Heart left ventricle (tissue), 16 donors: ENCODE results near the gene ZNF423. TPM values are rescaled to one million over a fixed set of nuclear protein-coding genes. Genes with fewer than 3 reads are reported as not detected.

Experiments used
- ATAC-seq, 4 donors: fragments of 200-7000 bp; cut with Tn5 transposase; one replicate each; pipeline ENCODE4 v1.9.1; 2020 to 2022; ENCODE audit warnings: moderate library complexity in 4 of 4, mild to moderate bottlenecking in 3 of 4, moderate number of reproducible peaks in 1 of 4
- DNase-seq, 5 donors: peaks; one replicate each; pipeline ENCODE4 v3.0.0-alpha.2; 2020
- H3K27ac ChIP-seq, 12 donors: fragments of 200-600 bp; sonication (generic) in 4 of 12; one replicate each; pipeline versions ENCODE4 v1.5.0 to v1.8.0; 2016 to 2022; ENCODE audit warnings: mild to moderate bottlenecking in 2 of 12
- H3K27me3 ChIP-seq, 9 donors: fragments of 200-600 bp; sonication (generic) in 2 of 9; one replicate each; pipeline versions ENCODE4 v1.5.1 to v1.8.0; 2016 to 2022; ENCODE audit warnings: mild to moderate bottlenecking in 3 of 9
- H3K36me3 ChIP-seq, 9 donors: fragments of 200-600 bp; sonication (generic) in 2 of 9; one replicate each; pipeline versions ENCODE4 v1.5.0 to v1.8.0; 2018 to 2022; ENCODE audit warnings: mild to moderate bottlenecking in 2 of 9
- H3K4me1 ChIP-seq, 12 donors: fragments of 200-600 bp; sonication (generic) in 4 of 12; one replicate each; pipeline versions ENCODE4 v1.5.0 to v1.8.0; 2016 to 2022; ENCODE audit warnings: mild to moderate bottlenecking in 3 of 12
- H3K4me3 ChIP-seq, 12 donors: fragments of 200-600 bp; sonication (generic) in 4 of 12; one replicate each; pipeline versions ENCODE4 v1.5.0 to v1.8.0; 2017 to 2022; ENCODE audit warnings: mild to moderate bottlenecking in 9 of 12, moderate library complexity in 4 of 12
- H3K9me3 ChIP-seq, 12 donors: fragments of 200-600 bp; sonication (generic) in 4 of 12; one replicate each; pipeline versions ENCODE4 v1.5.0 to v1.8.0; 2016 to 2022; ENCODE audit warnings: mild to moderate bottlenecking in 1 of 12
- CTCF ChIP-seq, 12 donors: fragments of 200-600 bp; sonication (generic) in 4 of 12; IDR thresholded peaks; one replicate each; pipeline versions ENCODE4 v1.5.0 to v1.8.0; 2018 to 2022; ENCODE audit warnings: antibody characterized with exemption in 12 of 12, mild to moderate bottlenecking in 5 of 12
- POLR2A ChIP-seq, 2 donors: fragments of 450-650 bp; IDR thresholded peaks; one replicate each; pipeline ENCODE4 v1.6.1; 2017; ENCODE audit warnings: antibody characterized with exemption in 2 of 2, mild to moderate bottlenecking in 2 of 2, moderate library complexity in 2 of 2
- WGBS, 4 donors: extraction: QIAGEN DNeasy Blood & Tissue Kit in 2 of 4; methylation state at CpG; one replicate each; pipeline versions ENCODE4 v1.1.5 to v1.1.7; 2013 to 2018; 5-methylcytosine and 5-hydroxymethylcytosine counted together
- intact Hi-C, 10 donors: fragments of 100-400 bp; cut with DNase I; formaldehyde crosslinking; loops; one replicate each; pipeline versions ENCODE4 v1.11.1 to v1.14.2; 2022
- polyA plus RNA-seq, 2 donors: library from polyadenylated mRNA; stranded (reverse); fragments of 200-250 nt; gene quantifications; one replicate each; pipeline ENCODE4 v1.2.3, GENCODE V29; 2013
- total RNA-seq, 9 donors: library from RNA; depleted of rRNA in 2 of 9; stranded (reverse); fragments of >200 nt in 2 of 9; fragmentation: NEBNext Ultra II Directional in 3 of 9; extraction: Animal tissue kit (Norgen Biotek cat#: 25700) in 3 of 9; gene quantifications; one replicate each; pipeline versions ENCODE4 v1.1.0 to v1.2.4, GENCODE V29; 2016 to 2023
- donor health status: ischemic (EF 13 %, LVEDD 7.1; RV severe dilation, severe dysfunction).
- donor health status: healthy with polysubstance abuse.
- donor health status: DM: no; HTN: yes; CAD: no.
- donor health status: DM: no; HTN: no; CAD: no.
- donor health status: ischemic (EF 25% LVEDD 6.9; RV normal size, moderate dysfunction).
- donor health status: ischemic (EF 25% LVEDD 5.7; RV mildly dilated, moderate dysfunction).
- donor health status: healthy.
- donor health status: DM: yes; HTN: yes; CAD: no.
- donor health status: ischemic (EF 35%, LVEDD 5.7; RV mildly dilated, moderate dysfunction).
- donor health status: nonischemic (EF 11% LVEDD 7.7; RV severe dilation, severe dysfunction).
- donor health status: DM: yes; HTN: yes; CAD: no.
- donor health status: PGD.
- donor health status: ischemic (EF 29% LVEDD 5.4; RV normal size, mild dysfunction).
- donor health status: nonischemic (EF 23%, LVEDD 6.1; RV moderate dilation, normal function).

ZNF423 gene
- total and polyA plus RNA-seq, 11 donors, result 1.8 to 10.4 (median 5.7) TPM

- WGBS, 4 donors, result 58 to 80% (median 68%) methylated on average over 5 of the region's 5 CpGs
- DNase-seq (no peak), ATAC-seq (peak in 2 of 4 donors; percentile 38 to 50)
- no peaks in the 10 kb centered on the region for H3K36me3 ChIP-seq
- intact Hi-C loops, result no loop called here
- TF ChIP-seq POLR2A (IDR thresholded peaks at IDR 0.05) (no peak), CTCF (IDR thresholded peaks at IDR 0.05) (no peak)
- H3K27ac ChIP-seq, result no peak overlapping the region
- H3K27me3 ChIP-seq, result no peaks in the 10 kb centered on the region
- H3K4me1 ChIP-seq, result peaks cover 0 to 8% (median 0%) of the 10 kb centered on the region in 12 donors
- H3K4me3 ChIP-seq, result no peak overlapping the region
- peaks cover 0 to 40% (median 16%) of the 10 kb centered on the region in 12 donors for H3K9me3 ChIP-seq
These were observed 206.7 kb downstream of the ZNF423 start for GRCh38 chr16:49649013-49649765.

GRCh38 chr16:49647673-49648072 is 208.2 kb downstream of the ZNF423 start:
- DNase-seq (no peak), ATAC-seq (no peak)
- intact Hi-C loops, result no loop called here
- WGBS, 4 donors, result 70 to 98% (median 86%) methylated on average over 2 of the region's 2 CpGs
- Histone ChIP-seq H3K27ac (no peak overlapping the region), H3K36me3 (no peaks in the 10 kb centered on the region), H3K9me3 (peaks cover 0 to 40% (median 16%) of the 10 kb centered on the region in 12 donors), H3K27me3 (no peaks in the 10 kb centered on the region), H3K4me1 (peaks cover 0 to 12% (median under 1%) of the 10 kb centered on the region in 12 donors), H3K4me3 (no peak overlapping the region)
- TF ChIP-seq CTCF (IDR thresholded peaks at IDR 0.05), result no peak
- TF ChIP-seq POLR2A (IDR thresholded peaks at IDR 0.05), result no peak

GRCh38 chr16:49645263-49645662 is 210.6 kb downstream of the ZNF423 start:
- no peak overlapping the region for H3K27ac ChIP-seq
- DNase-seq, result no peak
- intact Hi-C loops, result no loop called here
- no peaks in the 10 kb centered on the region for H3K36me3 ChIP-seq
- H3K9me3 ChIP-seq, result peaks cover 0 to 40% (median 16%) of the 10 kb centered on the region in 12 donors
- no peak overlapping the region for H3K4me3 ChIP-seq
- no peaks in the 10 kb centered on the region for H3K27me3 ChIP-seq
- 79 to 98% (median 93%) methylated on average over 1 of the region's 1 CpG for WGBS, 4 donors
- H3K4me1 ChIP-seq, result peaks cover 2 to 25% (median 12%) of the 10 kb centered on the region in 12 donors
- ATAC-seq, result no peak
- TF ChIP-seq POLR2A (IDR thresholded peaks at IDR 0.05) (no peak), CTCF (IDR thresholded peaks at IDR 0.05) (no peak)

GRCh38 chr16:49644145-49644463 is 211.8 kb downstream of the ZNF423 start:
- H3K4me3 ChIP-seq, result no peak overlapping the region
- H3K9me3 ChIP-seq, result peaks cover 0 to 38% (median 15%) of the 10 kb centered on the region in 12 donors
- no peak for TF ChIP-seq POLR2A (IDR thresholded peaks at IDR 0.05)
- TF ChIP-seq CTCF (IDR thresholded peaks at IDR 0.05), result peak in 3 of 12 donors; percentile 24 to 35 (median 28)
- H3K27ac ChIP-seq, result peak overlapping the region in 3 of 12 donors; percentile 29 to 70 (median 38)
- intact Hi-C loops, result loop anchor here in 1 of 10 donors (5.0 kb wide), 1 partner anchor 213 kb away; the partner anchor contains the start of gene ZNF423
- H3K4me1 ChIP-seq, result peaks cover 2 to 37% (median 24%) of the 10 kb centered on the region in 12 donors
- no peaks in the 10 kb centered on the region for H3K27me3 ChIP-seq
- WGBS, 4 donors, result 52 to 60% (median 58%) methylated on average over 4 of the region's 4 CpGs
- H3K36me3 ChIP-seq, result no peaks in the 10 kb centered on the region
- ATAC-seq (no peak), DNase-seq (no peak)
